ENCODE data around the gene TUBB4A. TPM values are rescaled to one million over a fixed set of nuclear protein-coding genes. Genes with fewer than 3 reads are reported as not detected.
A peak's percentile ranks its signal among the peaks of the same experiment; 100 is the strongest.

The TUBB4A gene
- total and polyA plus RNA-seq, 2 of the 8 experiments (the other 6 are each of a cell fraction or from before 2014, with no cell fraction given), result 16.8 to 30.4 TPM

DNA sequence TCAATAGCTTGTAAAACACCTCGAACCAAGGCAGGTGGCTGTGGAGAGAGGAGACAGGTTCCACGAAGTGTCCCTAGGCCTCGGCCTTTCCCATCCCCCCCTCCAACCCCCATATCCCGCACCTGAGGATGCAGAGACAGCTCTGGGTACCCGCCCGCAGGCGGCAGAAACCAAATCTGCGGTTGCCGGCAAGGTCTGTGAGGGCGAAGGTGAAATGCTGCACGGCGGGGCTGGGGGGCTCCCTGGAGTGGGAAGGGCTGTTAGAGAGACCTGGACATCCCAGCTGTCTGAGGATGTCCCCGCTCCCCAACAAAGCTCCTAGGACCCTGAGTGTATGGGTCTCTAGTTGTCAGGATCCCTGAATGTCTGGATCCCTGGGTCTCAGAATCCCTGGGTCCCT is 23.3 kb downstream of the TUBB4A start:
- WGBS, 2 experiments (ENCODE audit: extremely low coverage in 1 of 2, insufficient coverage in 1 of 2, insufficient read length in 1 of 2, insufficient replicate concordance in 2 of 2, low coverage in 1 of 2, low lambda C conversion rate in 2 of 2, missing lambda C conversion rate in 1 of 2), result 89% methylated on average over 13 of the region's 13 CpGs; no CpG with 5 or more reads in 1 of the 2 experiments
- no peak overlapping the region; the same call in 1 of the 2 replicates for H4K8ac ChIP-seq (ENCODE audit: extremely low read depth, insufficient read depth, low read length)
- no peak overlapping the region for H4K5ac ChIP-seq (ENCODE audit: insufficient read length, low read depth, low read length)
- H3K27me3 ChIP-seq (replicated peaks in 1 of 4; ENCODE audit: control insufficient read depth in 3 of 4, extremely low read depth in 1 of 4, insufficient read depth in 3 of 4, low read length in 3 of 4), result peaks cover 0 to 16% (median 9%) of the 10 kb centered on the region in 4 experiments; a peak in 6 of 7 replicates
- H3K9me3 ChIP-seq (ENCODE audit: insufficient read depth in 2 of 2, low read depth in 1 of 2, low read length in 1 of 2), result no peaks in the 10 kb centered on the region
- H2BK120ac ChIP-seq (replicated peaks; ENCODE audit: low read depth, low read length), result no peak overlapping the region
- no peaks in the 10 kb centered on the region for H3K79me2 ChIP-seq (ENCODE audit: control insufficient read depth in 1 of 2, insufficient read depth in 2 of 2, low read length in 2 of 2)
- H3K56ac ChIP-seq (replicated peaks; ENCODE audit: insufficient read length, low read depth, low read length), result no peak overlapping the region
- H2AK5ac ChIP-seq (ENCODE audit: low read depth, low read length), result no peak overlapping the region
- H3K23me2 ChIP-seq (ENCODE audit: low read depth, low read length), result peaks cover 16% of the 10 kb centered on the region
- H4K20me1 ChIP-seq (replicated peaks in 1 of 2; ENCODE audit: control insufficient read depth in 1 of 2, insufficient read depth in 2 of 2, low read length in 2 of 2), result peaks cover 0 to 3% of the 10 kb centered on the region in 2 experiments
- H3K4me2 ChIP-seq (ENCODE audit: insufficient read depth in 1 of 2, low read depth in 2 of 2, low read length in 2 of 2), result no peak overlapping the region
- no peak overlapping the region for H3K27ac ChIP-seq (ENCODE audit: low read depth, low read length)
- peaks cover 0 to 12% (median 9%) of the 10 kb centered on the region in 4 experiments; a peak in 5 of 7 replicates for H3K4me1 ChIP-seq (replicated peaks in 1 of 4; ENCODE audit: control insufficient read depth in 3 of 4, insufficient read depth in 4 of 4, low read length in 3 of 4)
- H2BK20ac ChIP-seq (ENCODE audit: low read length), result no peak overlapping the region
- H3K18ac ChIP-seq (ENCODE audit: extremely low read depth, low read length), result no peak overlapping the region
- no peak for DNase-seq (ENCODE audit: low read depth in 1 of 2, low spot score in 2 of 2)
- no peak overlapping the region for H4K91ac ChIP-seq (replicated peaks; ENCODE audit: insufficient read length, low read length)
- no peak overlapping the region for H2AFZ ChIP-seq (ENCODE audit: low read length)
- no peak overlapping the region for H3K9ac ChIP-seq (replicated peaks in 1 of 4; ENCODE audit: extremely low read depth in 1 of 4, low read depth in 3 of 4, low read length in 3 of 4)
- no peak overlapping the region for H3K4me3 ChIP-seq (ENCODE audit: extremely low read depth in 1 of 4, insufficient read depth in 2 of 4, low read depth in 3 of 4, low read length in 4 of 4)
- H2BK12ac ChIP-seq (ENCODE audit: low read depth, low read length), result no peak overlapping the region
- no peak for FAIRE-seq
- H3K36me3 ChIP-seq (ENCODE audit: control insufficient read depth in 2 of 4, insufficient read depth in 4 of 4, low read length in 3 of 4), result no peaks in the 10 kb centered on the region
- H3K23ac ChIP-seq (ENCODE audit: insufficient read length), result no peak overlapping the region
- peak overlapping the region; percentile 61; the same call in 1 of the 2 replicates for H2BK15ac ChIP-seq (ENCODE audit: low read length)
- ChIA-PET POLR2A (ENCODE audit: partially characterized antibody) (no interaction called here), CTCF (ENCODE audit: partially characterized antibody) (interaction anchor here (0.7 to 1.1 kb wide), 3 partner anchors 25 to 406 kb away, joined by 3 to 4 read pairs (median 3); no protein-coding TSS in a partner anchor)
- H3K4ac ChIP-seq (replicated peaks; ENCODE audit: insufficient read length, low read depth, low read length), result no peak overlapping the region
- no peak overlapping the region for H2BK5ac ChIP-seq (ENCODE audit: low read depth, low read length)
- no peaks in the 10 kb centered on the region for H3K79me1 ChIP-seq (ENCODE audit: low read depth, low read length)
- no peak overlapping the region for H3K14ac ChIP-seq (ENCODE audit: insufficient read length)
- no peak for TF ChIP-seq GABPA (IDR thresholded peaks at IDR 0.05; ENCODE audit: borderline replicate concordance, insufficient read depth, low read length)
- no peak for TF ChIP-seq POLR2AphosphoS5 (IDR thresholded peaks at IDR 0.05; ENCODE audit: low read depth, low read length)
- TF ChIP-seq CHD2 (IDR thresholded peaks at IDR 0.05; ENCODE audit: low read length), result no peak
- TF ChIP-seq TCF12 (IDR thresholded peaks at IDR 0.05; ENCODE audit: low read depth, low read length), result no peak
- TF ChIP-seq SP4 (IDR thresholded peaks at IDR 0.05; ENCODE audit: low read length), result no peak
- no peak for TF ChIP-seq RBBP5 (IDR thresholded peaks at IDR 0.05; ENCODE audit: borderline replicate concordance, low read depth, low read length)
- no peak for TF ChIP-seq ZNF274 (IDR thresholded peaks at IDR 0.05; ENCODE audit: borderline replicate concordance, extremely low read depth, low read length)
- TF ChIP-seq PHF8 (conservative IDR thresholded peaks at IDR 0.05; ENCODE audit: low read depth, low read length), result no peak
- TF ChIP-seq E2F6 (IDR thresholded peaks at IDR 0.05), result no peak
- no peak for TF ChIP-seq JUND (IDR thresholded peaks at IDR 0.05; ENCODE audit: low read length)
- TF ChIP-seq RAD21 (IDR thresholded peaks at IDR 0.05 in 1 of 2, conservative IDR thresholded peaks at IDR 0.05 in 1 of 2; ENCODE audit: low read depth in 2 of 2, low read length in 2 of 2), result no peak
- TF ChIP-seq TEAD4 (IDR thresholded peaks at IDR 0.05; ENCODE audit: low read depth, low read length), result no peak
- TF ChIP-seq, protein P1, sequence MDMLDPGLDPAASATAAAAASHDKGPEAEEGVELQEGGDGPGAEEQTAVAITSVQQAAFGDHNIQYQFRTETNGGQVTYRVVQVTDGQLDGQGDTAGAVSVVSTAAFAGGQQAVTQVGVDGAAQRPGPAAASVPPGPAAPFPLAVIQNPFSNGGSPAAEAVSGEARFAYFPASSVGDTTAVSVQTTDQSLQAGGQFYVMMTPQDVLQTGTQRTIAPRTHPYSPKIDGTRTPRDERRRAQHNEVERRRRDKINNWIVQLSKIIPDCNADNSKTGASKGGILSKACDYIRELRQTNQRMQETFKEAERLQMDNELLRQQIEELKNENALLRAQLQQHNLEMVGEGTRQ (IDR thresholded peaks at IDR 0.05; ENCODE audit: low read length), result no peak

All from H1 (cell line).